ENCODE data around the gene GRAMD1A. TPM values are rescaled to one million over a fixed set of nuclear protein-coding genes. Genes with fewer than 3 reads are reported as not detected.

The GRAMD1A gene
- total and polyA plus RNA-seq, 9 of the 15 experiments (the other 6 are each of a cell fraction or from before 2014, with no cell fraction given): 1.4 to 63.8 (median 38.5) TPM

- no peak for TF ChIP-seq MITF (IDR thresholded peaks at IDR 0.05)
- no peak for TF ChIP-seq HCFC1 (IDR thresholded peaks at IDR 0.05; ENCODE audit: low read depth, low read length)
- TF ChIP-seq ZNF449 (CRISPR knock-in tag; IDR thresholded peaks at IDR 0.05): no peak
- no peak for TF ChIP-seq POLR3A (IDR thresholded peaks at IDR 0.05; ENCODE audit: borderline replicate concordance, extremely low read depth, insufficient read depth, insufficient read length)
- no peak for TF ChIP-seq IRF2 (CRISPR knock-in tag; IDR thresholded peaks at IDR 0.05)
- TF ChIP-seq, protein P1, sequence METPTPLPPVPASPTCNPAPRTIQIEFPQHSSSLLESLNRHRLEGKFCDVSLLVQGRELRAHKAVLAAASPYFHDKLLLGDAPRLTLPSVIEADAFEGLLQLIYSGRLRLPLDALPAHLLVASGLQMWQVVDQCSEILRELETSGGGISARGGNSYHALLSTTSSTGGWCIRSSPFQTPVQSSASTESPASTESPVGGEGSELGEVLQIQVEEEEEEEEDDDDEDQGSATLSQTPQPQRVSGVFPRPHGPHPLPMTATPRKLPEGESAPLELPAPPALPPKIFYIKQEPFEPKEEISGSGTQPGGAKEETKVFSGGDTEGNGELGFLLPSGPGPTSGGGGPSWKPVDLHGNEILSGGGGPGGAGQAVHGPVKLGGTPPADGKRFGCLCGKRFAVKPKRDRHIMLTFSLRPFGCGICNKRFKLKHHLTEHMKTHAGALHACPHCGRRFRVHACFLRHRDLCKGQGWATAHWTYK (CRISPR knock-in tag; IDR thresholded peaks at IDR 0.05): no peak
- TF ChIP-seq, protein P2, sequence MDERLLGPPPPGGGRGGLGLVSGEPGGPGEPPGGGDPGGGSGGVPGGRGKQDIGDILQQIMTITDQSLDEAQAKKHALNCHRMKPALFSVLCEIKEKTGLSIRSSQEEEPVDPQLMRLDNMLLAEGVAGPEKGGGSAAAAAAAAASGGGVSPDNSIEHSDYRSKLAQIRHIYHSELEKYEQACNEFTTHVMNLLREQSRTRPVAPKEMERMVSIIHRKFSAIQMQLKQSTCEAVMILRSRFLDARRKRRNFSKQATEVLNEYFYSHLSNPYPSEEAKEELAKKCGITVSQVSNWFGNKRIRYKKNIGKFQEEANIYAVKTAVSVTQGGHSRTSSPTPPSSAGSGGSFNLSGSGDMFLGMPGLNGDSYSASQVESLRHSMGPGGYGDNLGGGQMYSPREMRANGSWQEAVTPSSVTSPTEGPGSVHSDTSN (CRISPR knock-in tag; IDR thresholded peaks at IDR 0.05; ENCODE audit: low read depth): peak; percentile 54
- TF ChIP-seq, protein P2 (tag; conservative IDR thresholded peaks at IDR 0.05; ENCODE audit: low read depth): peak; percentile 77
- no peak for TF ChIP-seq ZNF124 (CRISPR knock-in tag; IDR thresholded peaks at IDR 0.05)
- no peak for TF ChIP-seq NFXL1 (CRISPR knock-in tag; IDR thresholded peaks at IDR 0.05)
- TF ChIP-seq, protein P3, sequence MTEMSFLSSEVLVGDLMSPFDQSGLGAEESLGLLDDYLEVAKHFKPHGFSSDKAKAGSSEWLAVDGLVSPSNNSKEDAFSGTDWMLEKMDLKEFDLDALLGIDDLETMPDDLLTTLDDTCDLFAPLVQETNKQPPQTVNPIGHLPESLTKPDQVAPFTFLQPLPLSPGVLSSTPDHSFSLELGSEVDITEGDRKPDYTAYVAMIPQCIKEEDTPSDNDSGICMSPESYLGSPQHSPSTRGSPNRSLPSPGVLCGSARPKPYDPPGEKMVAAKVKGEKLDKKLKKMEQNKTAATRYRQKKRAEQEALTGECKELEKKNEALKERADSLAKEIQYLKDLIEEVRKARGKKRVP (CRISPR knock-in tag; IDR thresholded peaks at IDR 0.05): no peak
- TF ChIP-seq MCM3 (IDR thresholded peaks at IDR 0.05): no peak
- no peak for TF ChIP-seq MCM2 (IDR thresholded peaks at IDR 0.05; ENCODE audit: low read depth)
- TF ChIP-seq, protein P4, sequence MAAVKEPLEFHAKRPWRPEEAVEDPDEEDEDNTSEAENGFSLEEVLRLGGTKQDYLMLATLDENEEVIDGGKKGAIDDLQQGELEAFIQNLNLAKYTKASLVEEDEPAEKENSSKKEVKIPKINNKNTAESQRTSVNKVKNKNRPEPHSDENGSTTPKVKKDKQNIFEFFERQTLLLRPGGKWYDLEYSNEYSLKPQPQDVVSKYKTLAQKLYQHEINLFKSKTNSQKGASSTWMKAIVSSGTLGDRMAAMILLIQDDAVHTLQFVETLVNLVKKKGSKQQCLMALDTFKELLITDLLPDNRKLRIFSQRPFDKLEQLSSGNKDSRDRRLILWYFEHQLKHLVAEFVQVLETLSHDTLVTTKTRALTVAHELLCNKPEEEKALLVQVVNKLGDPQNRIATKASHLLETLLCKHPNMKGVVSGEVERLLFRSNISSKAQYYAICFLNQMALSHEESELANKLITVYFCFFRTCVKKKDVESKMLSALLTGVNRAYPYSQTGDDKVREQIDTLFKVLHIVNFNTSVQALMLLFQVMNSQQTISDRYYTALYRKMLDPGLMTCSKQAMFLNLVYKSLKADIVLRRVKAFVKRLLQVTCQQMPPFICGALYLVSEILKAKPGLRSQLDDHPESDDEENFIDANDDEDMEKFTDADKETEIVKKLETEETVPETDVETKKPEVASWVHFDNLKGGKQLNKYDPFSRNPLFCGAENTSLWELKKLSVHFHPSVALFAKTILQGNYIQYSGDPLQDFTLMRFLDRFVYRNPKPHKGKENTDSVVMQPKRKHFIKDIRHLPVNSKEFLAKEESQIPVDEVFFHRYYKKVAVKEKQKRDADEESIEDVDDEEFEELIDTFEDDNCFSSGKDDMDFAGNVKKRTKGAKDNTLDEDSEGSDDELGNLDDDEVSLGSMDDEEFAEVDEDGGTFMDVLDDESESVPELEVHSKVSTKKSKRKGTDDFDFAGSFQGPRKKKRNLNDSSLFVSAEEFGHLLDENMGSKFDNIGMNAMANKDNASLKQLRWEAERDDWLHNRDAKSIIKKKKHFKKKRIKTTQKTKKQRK (IDR thresholded peaks at IDR 0.05; ENCODE audit: borderline replicate concordance, low read depth, low read length): no peak
These were observed 38.1 kb upstream of the GRAMD1A start (continued) for GRCh38 chr19:34961775-34962686.
